Measurements from ENCODE around the gene BIN1.

GRCh38 chr2:127137741-127138140, 30.8 kb upstream of the BIN1 start:
- no peak for TF ChIP-seq CTCF (conservative IDR thresholded peaks at IDR 0.05; ENCODE audit: low read depth, low read length)
- TF ChIP-seq MAZ (IDR thresholded peaks at IDR 0.05; ENCODE audit: borderline replicate concordance, low read depth, low read length), result no peak
- no peak for TF ChIP-seq USF2 (IDR thresholded peaks at IDR 0.05; ENCODE audit: low read depth, low read length)
- no peak for TF ChIP-seq POLR2A (IDR thresholded peaks at IDR 0.05; ENCODE audit: low read depth, low read length)
- no peak for TF ChIP-seq RAD21 (IDR thresholded peaks at IDR 0.05; ENCODE audit: low read length)
- TF ChIP-seq NFE2L2 (IDR thresholded peaks at IDR 0.05; ENCODE audit: low read depth, low read length), result no peak
- TF ChIP-seq CEBPB (IDR thresholded peaks at IDR 0.05; ENCODE audit: low read depth, low read length), result no peak
- TF ChIP-seq BHLHE40 (IDR thresholded peaks at IDR 0.05; ENCODE audit: low read depth, low read length), result no peak
- TF ChIP-seq RCOR1 (IDR thresholded peaks at IDR 0.05; ENCODE audit: insufficient replicate concordance, low read length), result no peak
- TF ChIP-seq MXI1 (IDR thresholded peaks at IDR 0.05; ENCODE audit: borderline replicate concordance, low read depth, low read length), result no peak
- TF ChIP-seq FOS (IDR thresholded peaks at IDR 0.05; ENCODE audit: low read depth, low read length), result no peak
- no peak for TF ChIP-seq RFX5 (IDR thresholded peaks at IDR 0.05; ENCODE audit: low read depth, low read length)

Data from IMR-90 (cell line).